Neural progenitor cell (in vitro differentiated cells): ENCODE results near the gene PYGB. TPM values are rescaled to one million over a fixed set of nuclear protein-coding genes. Genes with fewer than 3 reads are reported as not detected.

Experiments used
- DNase-seq: peaks from one replicate; pipeline ENCODE4 v3.0.0-alpha.2; 2016; ENCODE audit warnings: low spot score
- H2AFZ ChIP-seq: fragments of 200-600 bp; sonication (generic); replicated peaks from 2 replicates; pipeline ENCODE4 v1.6.1; 2016; ENCODE audit warnings: antibody characterized with exemption
- H3F3A ChIP-seq: fragments of 200-600 bp; sonication (generic); 2 replicates; pipeline ENCODE4 v1.6.1; 2016; ENCODE audit warnings: antibody characterized with exemption, low read depth
- H3K27ac ChIP-seq: fragments of 200-600 bp; sonication (generic); 2 replicates; pipeline ENCODE4 v1.5.1; 2016; ENCODE audit warnings: mild to moderate bottlenecking
- H3K27me3 ChIP-seq: fragments of 200-600 bp; sonication (generic); 2 replicates; pipeline ENCODE4 v1.6.1; 2016; ENCODE audit warnings: mild to moderate bottlenecking, moderate library complexity
- H3K36me3 ChIP-seq: fragments of 200-600 bp; sonication (generic); 2 replicates; pipeline ENCODE4 v1.5.1; 2016
- H3K4me1 ChIP-seq: fragments of 200-600 bp; sonication (generic); 2 replicates; pipeline ENCODE4 v1.6.1; 2016; ENCODE audit warnings: mixed run types
- H3K4me2 ChIP-seq: fragments of 200-600 bp; sonication (generic); 2 replicates; pipeline ENCODE4 v1.6.1; 2016
- H3K4me3 ChIP-seq: fragments of 200-600 bp; sonication (generic); 2 replicates; pipeline ENCODE4 v1.5.1; 2016
- H3K79me2 ChIP-seq: fragments of 200-600 bp; sonication (generic); 2 replicates; pipeline ENCODE4 v1.6.1; 2016; ENCODE audit warnings: low read depth
- H3K9ac ChIP-seq: fragments of 200-600 bp; sonication (generic); 2 replicates; pipeline ENCODE4 v1.6.1; 2016
- H3K9me3 ChIP-seq: fragments of 200-600 bp; sonication (generic); 2 replicates; pipeline ENCODE4 v1.5.1; 2016; ENCODE audit warnings: low read depth
- H4K20me1 ChIP-seq: fragments of 200-600 bp; sonication (generic); 2 replicates; pipeline ENCODE4 v1.6.1; 2016; ENCODE audit warnings: low read depth
- H3K27ac Mint-ChIP-seq: 3 replicates; pipeline ENCODE4 v1.8.0; 2021; ENCODE audit warnings: mixed read lengths
- H3K27me3 Mint-ChIP-seq: 2 replicates; pipeline ENCODE4 v1.8.0; 2022; ENCODE audit warnings: low read depth, mild to moderate bottlenecking, inconsistent platforms, moderate library complexity, mixed read lengths; ENCODE audit not compliant: insufficient read depth
- H3K36me3 Mint-ChIP-seq: 3 replicates; pipeline ENCODE4 v1.8.0; 2021; ENCODE audit warnings: mixed read lengths
- H3K4me1 Mint-ChIP-seq: 3 replicates; pipeline ENCODE4 v1.8.0; 2021; ENCODE audit warnings: mixed read lengths
- H3K4me3 Mint-ChIP-seq: 3 replicates; pipeline ENCODE4 v1.8.0; 2021; ENCODE audit warnings: mild to moderate bottlenecking, moderate library complexity, mixed read lengths
- H3K9me3 Mint-ChIP-seq: 3 replicates; pipeline ENCODE4 v1.8.0; 2020; ENCODE audit warnings: mixed read lengths
- CTCF ChIP-seq: fragments of 200-600 bp; sonication (generic); IDR thresholded peaks from 2 replicates; pipeline ENCODE4 v1.5.1; 2017; ENCODE audit warnings: antibody characterized with exemption, mild to moderate bottlenecking
- EZH2 ChIP-seq: fragments of 200-600 bp; sonication (generic); IDR thresholded peaks from 2 replicates; pipeline ENCODE4 v1.6.1; 2017; ENCODE audit warnings: antibody characterized with exemption, mild to moderate bottlenecking, moderate library complexity
- EZH2phosphoT487 ChIP-seq: fragments of 200-600 bp; sonication (generic); IDR thresholded peaks from 2 replicates; pipeline ENCODE4 v1.6.1; 2017; ENCODE audit warnings: antibody characterized with exemption
- total RNA-seq: library from RNA; depleted of rRNA; stranded (reverse); fragments of >200 nt; gene quantifications from 2 replicates; pipeline ENCODE4 v1.2.3, GENCODE V29; 2015; ENCODE audit warnings: low replicate concordance

PYGB gene
- total RNA-seq, 1 donor from 2014 or later: 40.9 TPM

- Mint-ChIP-seq H3K9me3 (no peaks in the 10 kb centered on the region), H3K4me1 (no peaks in the 10 kb centered on the region), H3K27me3 (peaks cover 2% of the 10 kb centered on the region), H3K36me3 (peaks cover 8% of the 10 kb centered on the region), H3K4me3 (no peak overlapping the region), H3K27ac (no peak overlapping the region)
- no peak overlapping the region for H2AFZ ChIP-seq
- H3K4me3 ChIP-seq: no peak overlapping the region
- H3K36me3 ChIP-seq: no peaks in the 10 kb centered on the region
- H3F3A ChIP-seq: no peaks in the 10 kb centered on the region
- H3K27ac ChIP-seq: no peak overlapping the region
- no peak for DNase-seq
- no peak overlapping the region for H3K9ac ChIP-seq
- H3K4me1 ChIP-seq: no peaks in the 10 kb centered on the region
- no peaks in the 10 kb centered on the region for H3K79me2 ChIP-seq
- H4K20me1 ChIP-seq: no peaks in the 10 kb centered on the region
- H3K4me2 ChIP-seq: no peak overlapping the region
- TF ChIP-seq EZH2 (no peak), CTCF (no peak), EZH2phosphoT487 (no peak)
- no peaks in the 10 kb centered on the region for H3K9me3 ChIP-seq
- no peaks in the 10 kb centered on the region for H3K27me3 ChIP-seq
These were observed 54.7 kb downstream of the PYGB start for GRCh38 chr20:25302596-25302995.

GRCh38 chr20:25303292-25304024, 55.6 kb downstream of the PYGB start:
- TF ChIP-seq EZH2phosphoT487 (no peak), CTCF (no peak), EZH2 (no peak)
- Histone ChIP-seq H3K9me3 (no peaks in the 10 kb centered on the region), H3K4me1 (no peaks in the 10 kb centered on the region), H3K27me3 (no peaks in the 10 kb centered on the region), H4K20me1 (no peaks in the 10 kb centered on the region), H3F3A (no peaks in the 10 kb centered on the region), H3K79me2 (no peaks in the 10 kb centered on the region), H2AFZ (no peak overlapping the region), H3K36me3 (no peaks in the 10 kb centered on the region), H3K9ac (no peak overlapping the region), H3K27ac (no peak overlapping the region), H3K4me2 (no peak overlapping the region), H3K4me3 (no peak overlapping the region)
- no peak overlapping the region for H3K4me3 Mint-ChIP-seq
- H3K27ac Mint-ChIP-seq: no peak overlapping the region
- no peak for DNase-seq
- peaks cover 7% of the 10 kb centered on the region for H3K36me3 Mint-ChIP-seq
- peaks cover 2% of the 10 kb centered on the region for H3K27me3 Mint-ChIP-seq
- no peaks in the 10 kb centered on the region for H3K9me3 Mint-ChIP-seq
- H3K4me1 Mint-ChIP-seq: no peaks in the 10 kb centered on the region

- no peak overlapping the region for H3K27ac ChIP-seq
- H3K4me1 ChIP-seq: no peaks in the 10 kb centered on the region
- H3K36me3 ChIP-seq: no peaks in the 10 kb centered on the region
- no peak overlapping the region for H3K4me3 Mint-ChIP-seq
- no peaks in the 10 kb centered on the region for H3K79me2 ChIP-seq
- no peaks in the 10 kb centered on the region for H4K20me1 ChIP-seq
- H3K4me3 ChIP-seq: no peak overlapping the region
- no peak overlapping the region for H3K27ac Mint-ChIP-seq
- H2AFZ ChIP-seq: no peak overlapping the region
- no peaks in the 10 kb centered on the region for H3K27me3 ChIP-seq
- no peaks in the 10 kb centered on the region for H3F3A ChIP-seq
- no peaks in the 10 kb centered on the region for H3K9me3 Mint-ChIP-seq
- H3K36me3 Mint-ChIP-seq: peaks cover 6% of the 10 kb centered on the region
- H3K4me2 ChIP-seq: no peak overlapping the region
- no peaks in the 10 kb centered on the region for H3K4me1 Mint-ChIP-seq
- H3K9me3 ChIP-seq: no peaks in the 10 kb centered on the region
- DNase-seq: no peak
- no peak overlapping the region for H3K9ac ChIP-seq
- peaks cover 2% of the 10 kb centered on the region for H3K27me3 Mint-ChIP-seq
- TF ChIP-seq EZH2 (no peak), CTCF (no peak), EZH2phosphoT487 (no peak)
These were observed 56.2 kb downstream of the PYGB start for GRCh38 chr20:25304025-25304549.
